Activated B cell treated with CpG ODN at 0.5 μM for 24 hours (primary cell): Measurements from ENCODE around the gene SYT13. TPM values are rescaled to one million over a fixed set of nuclear protein-coding genes. Genes with fewer than 3 reads are reported as not detected.

Experiments
- ATAC-seq: fragments of 200-7000 bp; cut with Tn5 transposase; one replicate; pipeline ENCODE4 v1.10.0; 2021; ENCODE audit warnings: low read depth, mild to moderate bottlenecking, moderate library complexity
- CTCF ChIA-PET: fragments of 350-600 bp; sonication (Branson Sonifier 250); formaldehyde crosslinking; loops from one replicate; lab custom pipeline; 2021; ENCODE audit warnings: antibody characterized with exemption; lab: Charles Lee
- POLR2A ChIA-PET: fragments of 350-600 bp; sonication (Branson Sonifier 250); formaldehyde crosslinking; loops from one replicate; lab custom pipeline; 2021; ENCODE audit warnings: antibody characterized with exemption; lab: Charles Lee
- DNase-seq: peaks from one replicate; pipeline ENCODE4 v3.0.0; 2022
- H3K27ac Mint-ChIP-seq: one replicate; pipeline ENCODE4 v1.8.0; 2020; ENCODE audit warnings: mixed read lengths
- H3K27me3 Mint-ChIP-seq: one replicate; pipeline ENCODE4 v1.8.0; 2021; ENCODE audit warnings: mixed read lengths
- H3K36me3 Mint-ChIP-seq: one replicate; pipeline ENCODE4 v1.8.0; 2021; ENCODE audit warnings: low read depth, mixed read lengths
- H3K4me1 Mint-ChIP-seq: one replicate; pipeline ENCODE4 v1.8.0; 2021; ENCODE audit warnings: mixed read lengths
- H3K4me3 Mint-ChIP-seq: one replicate; pipeline ENCODE4 v1.8.0; 2020; ENCODE audit warnings: mild to moderate bottlenecking, mixed read lengths
- H3K9me3 Mint-ChIP-seq: one replicate; pipeline ENCODE4 v1.8.0; 2020; ENCODE audit warnings: mixed read lengths
- intact Hi-C: fragments of 100-400 bp; cut with micrococcal nuclease; formaldehyde crosslinking; loops from one replicate; pipeline ENCODE4 v1.15.1; 2024
- total RNA-seq: library from RNA; stranded (reverse); gene quantifications from 2 replicates; pipeline ENCODE4 v1.2.3, GENCODE V29; 2022
- TF ChIP-seq, protein P1 (sequence below): fragments of 200-600 bp; IDR thresholded peaks from one replicate; pipeline ENCODE4 v1.8.0; 2022; ENCODE audit warnings: antibody characterized with exemption, mild to moderate bottlenecking

SYT13 gene, protein sequence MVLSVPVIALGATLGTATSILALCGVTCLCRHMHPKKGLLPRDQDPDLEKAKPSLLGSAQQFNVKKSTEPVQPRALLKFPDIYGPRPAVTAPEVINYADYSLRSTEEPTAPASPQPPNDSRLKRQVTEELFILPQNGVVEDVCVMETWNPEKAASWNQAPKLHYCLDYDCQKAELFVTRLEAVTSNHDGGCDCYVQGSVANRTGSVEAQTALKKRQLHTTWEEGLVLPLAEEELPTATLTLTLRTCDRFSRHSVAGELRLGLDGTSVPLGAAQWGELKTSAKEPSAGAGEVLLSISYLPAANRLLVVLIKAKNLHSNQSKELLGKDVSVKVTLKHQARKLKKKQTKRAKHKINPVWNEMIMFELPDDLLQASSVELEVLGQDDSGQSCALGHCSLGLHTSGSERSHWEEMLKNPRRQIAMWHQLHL
- total RNA-seq = not detected in 2 replicates

DNA sequence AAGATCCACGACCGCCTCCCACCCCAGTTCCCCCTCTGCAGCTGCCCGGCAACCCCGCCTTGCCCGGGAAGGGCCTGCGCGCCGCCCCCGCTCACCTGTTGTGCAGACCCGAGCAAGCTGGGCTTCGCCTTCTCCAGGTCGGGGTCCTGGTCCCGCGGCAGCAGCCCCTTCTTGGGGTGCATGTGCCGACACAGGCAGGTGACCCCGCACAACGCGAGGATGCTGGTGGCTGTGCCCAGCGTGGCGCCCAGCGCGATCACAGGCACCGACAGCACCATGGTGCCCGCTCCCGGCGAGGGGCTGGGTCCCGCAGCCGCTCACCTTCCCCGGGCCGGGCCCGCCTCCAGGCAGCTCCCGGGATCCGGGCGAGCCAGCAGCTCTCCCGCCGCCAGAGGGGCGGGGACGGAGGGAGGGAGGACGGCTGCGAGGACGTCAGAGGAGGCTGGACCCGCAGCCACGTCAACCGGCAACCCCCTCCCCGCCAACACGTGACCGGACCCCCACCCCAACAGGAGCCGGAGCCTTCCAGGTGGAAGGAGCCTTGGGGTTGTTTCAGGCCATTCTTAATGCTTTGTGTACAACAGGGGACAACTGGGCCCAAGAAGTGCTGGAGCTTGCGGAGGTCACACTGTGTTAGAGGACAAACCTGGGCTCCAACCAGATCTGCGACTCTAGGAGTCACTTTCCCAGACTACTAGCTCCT is at the start of gene SYT13:
SYT13 (minus strand) TSS at position 412 of the 703 bp plus-strand sequence; CDS start at position 278, 134 bp downstream.
- intact Hi-C loops = no loop called here
- H3K27ac Mint-ChIP-seq = no peak within 1 kb of the TSS
- H3K4me3 Mint-ChIP-seq = no peak within 1 kb of the TSS
- POLR2A ChIA-PET = no interaction called here
- H3K4me1 Mint-ChIP-seq = no peaks in the 10 kb centered on the region
- H3K36me3 Mint-ChIP-seq = no peaks in the 10 kb centered on the region
- H3K9me3 Mint-ChIP-seq = no peaks in the 10 kb centered on the region
- peaks cover 73% of the 10 kb centered on the region for H3K27me3 Mint-ChIP-seq
- CTCF ChIA-PET = interaction anchor here (4.6 kb wide), 1 partner anchor 175 kb away, joined by 21 read pairs; no protein-coding TSS in a partner anchor
- DNase-seq = no peak
- TF ChIP-seq, protein P1, sequence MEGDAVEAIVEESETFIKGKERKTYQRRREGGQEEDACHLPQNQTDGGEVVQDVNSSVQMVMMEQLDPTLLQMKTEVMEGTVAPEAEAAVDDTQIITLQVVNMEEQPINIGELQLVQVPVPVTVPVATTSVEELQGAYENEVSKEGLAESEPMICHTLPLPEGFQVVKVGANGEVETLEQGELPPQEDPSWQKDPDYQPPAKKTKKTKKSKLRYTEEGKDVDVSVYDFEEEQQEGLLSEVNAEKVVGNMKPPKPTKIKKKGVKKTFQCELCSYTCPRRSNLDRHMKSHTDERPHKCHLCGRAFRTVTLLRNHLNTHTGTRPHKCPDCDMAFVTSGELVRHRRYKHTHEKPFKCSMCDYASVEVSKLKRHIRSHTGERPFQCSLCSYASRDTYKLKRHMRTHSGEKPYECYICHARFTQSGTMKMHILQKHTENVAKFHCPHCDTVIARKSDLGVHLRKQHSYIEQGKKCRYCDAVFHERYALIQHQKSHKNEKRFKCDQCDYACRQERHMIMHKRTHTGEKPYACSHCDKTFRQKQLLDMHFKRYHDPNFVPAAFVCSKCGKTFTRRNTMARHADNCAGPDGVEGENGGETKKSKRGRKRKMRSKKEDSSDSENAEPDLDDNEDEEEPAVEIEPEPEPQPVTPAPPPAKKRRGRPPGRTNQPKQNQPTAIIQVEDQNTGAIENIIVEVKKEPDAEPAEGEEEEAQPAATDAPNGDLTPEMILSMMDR = no peak
- ATAC-seq = no peak

DNA sequence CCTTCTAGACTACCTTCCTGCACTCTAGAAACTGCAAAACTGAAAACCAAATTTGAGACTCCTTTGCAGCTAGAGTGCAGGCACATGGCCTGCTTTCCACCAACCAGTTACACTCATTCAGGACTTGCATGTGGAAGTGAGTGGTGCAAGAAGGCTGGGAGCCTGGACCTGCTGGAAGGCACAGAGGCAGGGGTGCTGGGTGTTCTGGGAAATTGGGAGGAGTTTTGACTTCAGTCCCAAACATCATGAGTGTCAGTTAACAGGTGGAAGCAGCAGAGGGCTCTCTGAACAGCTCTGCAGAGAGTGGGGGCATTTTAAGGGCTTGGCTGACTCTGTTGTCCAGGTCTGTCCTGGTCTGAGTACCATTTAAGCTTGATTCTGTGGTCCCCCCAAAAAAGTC is 49.3 kb upstream of the SYT13 start:
- TF ChIP-seq, protein P1 = no peak
- ATAC-seq (no peak), DNase-seq (no peak)
- no peak overlapping the region for H3K4me3 Mint-ChIP-seq
- H3K36me3 Mint-ChIP-seq = no peaks in the 10 kb centered on the region
- H3K4me1 Mint-ChIP-seq = peaks cover 16% of the 10 kb centered on the region
- CTCF ChIA-PET = interaction anchor here (1.5 to 9.5 kb wide), 2 partner anchors 225 to 229 kb away, joined by 3 to 153 read pairs; no protein-coding TSS in a partner anchor
- intact Hi-C loops = no loop called here
- H3K27me3 Mint-ChIP-seq = peaks cover 10% of the 10 kb centered on the region
- POLR2A ChIA-PET = no interaction called here
- no peaks in the 10 kb centered on the region for H3K9me3 Mint-ChIP-seq
- H3K27ac Mint-ChIP-seq = no peak overlapping the region

DNA sequence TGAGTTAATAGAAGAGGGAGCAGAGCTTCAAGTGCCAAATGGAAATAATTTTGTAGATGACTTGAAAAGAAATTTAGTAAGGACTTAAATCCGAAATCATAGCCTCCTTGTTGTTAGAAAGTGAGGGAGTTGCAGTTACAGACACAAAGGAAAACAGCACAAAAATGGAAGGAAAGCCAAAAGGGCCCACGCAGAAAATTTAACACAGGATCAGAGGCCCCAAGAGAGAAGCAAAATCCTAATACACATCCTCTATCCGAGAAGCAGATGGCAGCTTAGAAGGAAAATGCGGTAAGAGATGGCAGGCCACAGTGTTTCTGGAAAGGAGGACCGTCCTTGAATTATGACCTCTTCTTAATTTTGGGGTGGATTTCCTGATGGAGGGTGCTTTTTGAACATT is 48.7 kb upstream of the SYT13 start:
- no peak overlapping the region for H3K27ac Mint-ChIP-seq
- peaks cover 14% of the 10 kb centered on the region for H3K27me3 Mint-ChIP-seq
- TF ChIP-seq, protein P1 = no peak
- no peaks in the 10 kb centered on the region for H3K9me3 Mint-ChIP-seq
- DNase-seq (no peak), ATAC-seq (no peak)
- intact Hi-C loops = no loop called here
- H3K36me3 Mint-ChIP-seq = no peaks in the 10 kb centered on the region
- peaks cover 10% of the 10 kb centered on the region for H3K4me1 Mint-ChIP-seq
- ChIA-PET POLR2A (no interaction called here), CTCF (interaction anchor here (1.5 to 9.5 kb wide), 3 partner anchors 225 to 398 kb away, joined by 3 to 153 read pairs (median 6); no protein-coding TSS in a partner anchor)
- no peak overlapping the region for H3K4me3 Mint-ChIP-seq

DNA sequence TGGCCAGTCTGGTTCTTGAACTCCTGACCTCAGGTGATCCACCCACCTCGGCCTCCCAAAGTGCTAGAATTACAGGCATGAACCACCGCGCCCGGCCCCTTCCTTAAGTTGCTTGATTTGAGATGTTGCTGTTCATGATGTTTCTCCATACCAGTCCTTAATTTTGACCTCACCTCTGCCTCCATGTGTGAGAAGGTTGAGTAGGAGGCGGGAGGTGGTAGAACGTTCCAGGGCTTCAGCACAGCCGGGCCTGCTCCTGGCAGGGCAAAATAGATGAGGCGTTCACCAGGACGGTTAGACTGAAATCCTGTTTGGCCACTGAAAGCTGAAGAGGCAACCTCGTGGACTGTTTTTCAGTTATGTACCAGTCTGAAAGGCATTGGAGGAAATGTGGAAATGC is 48.3 kb upstream of the SYT13 start:
- TF ChIP-seq, protein P1 = no peak
- no peak overlapping the region for H3K27ac Mint-ChIP-seq
- no peaks in the 10 kb centered on the region for H3K36me3 Mint-ChIP-seq
- peaks cover 5% of the 10 kb centered on the region for H3K4me1 Mint-ChIP-seq
- H3K9me3 Mint-ChIP-seq = no peaks in the 10 kb centered on the region
- ChIA-PET CTCF (interaction anchor here (1.5 to 9.5 kb wide), 3 partner anchors 224 to 398 kb away, joined by 3 to 153 read pairs (median 6); no protein-coding TSS in a partner anchor), POLR2A (no interaction called here)
- DNase-seq (no peak), ATAC-seq (no peak)
- intact Hi-C loops = no loop called here
- peaks cover 16% of the 10 kb centered on the region for H3K27me3 Mint-ChIP-seq
- no peak overlapping the region for H3K4me3 Mint-ChIP-seq
